IPS DF 4.7 (cell line): Measurements from ENCODE around the gene DNAH2.

Experiments used
- DNase-seq: peaks from one replicate; pipeline ENCODE4 v3.0.0-alpha.2; 2013; ENCODE audit warnings: low spot score; ENCODE audit errors: extremely low read depth

DNAH2 gene

DNA sequence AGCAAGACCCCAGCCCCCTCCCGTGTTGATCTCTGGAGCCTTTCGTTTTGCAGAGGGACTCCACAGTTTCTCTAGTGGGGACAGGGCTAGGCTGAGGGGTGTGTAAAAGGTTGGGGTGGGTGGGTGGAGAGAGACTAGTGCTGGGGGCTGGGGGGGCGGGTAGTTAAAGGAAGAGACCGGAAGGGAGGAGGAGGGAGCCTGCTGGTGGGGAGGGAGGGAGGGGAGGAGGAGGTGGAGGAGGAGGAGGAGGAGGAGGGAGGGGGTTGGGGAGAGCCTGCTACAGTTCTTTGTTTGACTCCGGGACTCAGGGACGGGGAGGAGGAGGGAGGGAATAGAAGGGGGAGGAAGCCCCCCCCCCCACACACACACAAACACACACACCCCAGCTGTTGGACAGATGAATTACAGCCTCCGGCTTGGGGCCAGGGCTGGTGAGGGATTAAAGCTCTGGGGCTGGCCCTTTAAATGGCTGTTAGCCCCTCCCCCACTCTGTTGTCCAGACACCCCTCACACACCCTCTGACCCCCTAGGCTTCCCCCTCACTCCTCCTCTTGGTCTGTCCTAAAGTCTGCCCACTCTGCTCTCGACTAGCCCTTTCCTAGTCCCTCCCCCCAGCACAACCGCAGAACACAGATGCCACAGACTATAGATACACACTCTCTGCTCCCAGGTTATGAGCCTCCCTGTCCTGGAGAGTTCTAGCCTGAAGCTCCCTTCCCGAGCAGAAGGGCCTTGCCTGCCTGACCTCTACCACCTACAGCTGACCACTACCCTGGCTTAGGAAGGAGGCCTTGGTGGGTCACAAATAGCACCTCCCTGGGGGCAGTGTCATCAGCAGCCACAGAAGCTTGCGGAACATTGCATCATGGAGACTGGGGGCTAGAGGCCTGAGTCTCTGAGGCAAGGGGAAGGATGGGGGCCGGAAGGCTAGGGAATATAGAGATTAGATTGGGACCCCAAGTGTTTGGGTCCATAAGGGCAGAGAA, 120.8 kb downstream of the DNAH2 start:
- DNase-seq = no peak

DNA sequence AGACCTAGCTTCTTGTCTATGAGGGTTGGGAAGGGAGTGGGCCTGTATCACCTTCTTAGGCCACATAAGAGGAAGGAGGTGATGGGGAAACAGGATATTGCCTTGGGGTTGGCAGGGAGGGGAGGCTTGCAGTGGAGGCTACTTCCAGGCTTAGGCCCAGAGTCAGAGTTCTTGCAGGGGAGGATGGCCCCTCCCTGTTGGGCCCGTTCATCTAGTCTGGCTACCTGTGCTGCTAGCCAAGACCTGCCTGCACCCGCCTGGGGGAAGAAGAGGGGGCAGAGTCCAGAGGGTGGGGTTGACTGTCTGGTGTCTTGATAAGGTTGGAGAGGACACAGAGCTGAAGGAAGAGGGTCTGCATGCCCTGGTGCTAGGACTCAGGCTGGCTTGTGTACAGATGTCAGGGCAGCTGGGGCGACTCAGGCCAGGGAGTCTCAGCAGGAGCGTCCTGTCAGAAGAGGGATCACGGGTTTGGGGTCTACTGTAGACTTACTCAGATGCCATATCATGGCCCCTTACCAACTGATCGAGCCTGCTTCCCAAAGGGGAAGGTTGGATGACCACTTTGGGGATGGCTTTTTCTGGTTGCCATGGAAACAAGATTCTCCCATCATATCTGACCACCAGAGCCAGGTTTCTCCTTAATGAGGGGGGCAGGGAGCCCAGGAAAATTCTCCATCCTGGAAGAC, 121.8 kb downstream of the DNAH2 start:
- DNase-seq = no peak

DNA sequence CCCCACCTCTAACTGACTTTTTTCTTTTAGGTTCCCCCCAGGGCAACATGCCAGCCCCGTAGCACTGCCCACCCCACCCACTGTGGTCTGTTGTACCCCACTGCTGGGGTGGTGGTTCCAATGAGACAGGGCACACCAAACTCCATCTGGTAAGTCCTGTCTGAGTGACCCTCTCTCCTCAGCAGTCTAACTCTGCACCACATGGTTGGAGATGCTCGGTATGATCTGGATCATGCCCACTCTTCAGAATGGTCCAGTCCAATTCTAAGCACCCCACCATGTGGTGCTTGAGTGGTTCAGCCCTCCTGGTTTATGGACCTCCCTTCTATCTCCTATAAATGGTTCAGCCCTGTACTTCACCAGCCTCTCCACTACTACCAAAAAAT, 122.3 kb downstream of the DNAH2 start:
- no peak for DNase-seq

DNA sequence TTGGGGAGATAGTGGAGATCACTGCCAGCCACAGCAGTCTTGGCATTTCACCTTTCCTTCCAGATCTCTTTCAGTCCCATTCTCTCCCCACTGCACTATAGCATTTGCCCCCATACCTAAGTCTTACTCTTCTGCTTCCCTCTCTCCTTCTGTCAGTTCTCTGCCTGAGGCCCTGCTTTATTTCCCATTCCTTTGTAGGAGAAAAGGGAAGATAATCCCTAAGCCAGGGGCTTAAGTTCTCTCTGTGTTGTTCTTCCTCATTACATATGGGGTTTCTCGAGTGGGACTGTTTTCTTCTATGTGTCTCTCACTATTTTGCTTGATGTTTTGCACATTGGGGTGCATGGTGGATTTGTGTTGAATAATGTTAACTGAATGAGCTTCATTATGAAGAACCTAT, 122.9 kb downstream of the DNAH2 start:
- DNase-seq = no peak

DNA sequence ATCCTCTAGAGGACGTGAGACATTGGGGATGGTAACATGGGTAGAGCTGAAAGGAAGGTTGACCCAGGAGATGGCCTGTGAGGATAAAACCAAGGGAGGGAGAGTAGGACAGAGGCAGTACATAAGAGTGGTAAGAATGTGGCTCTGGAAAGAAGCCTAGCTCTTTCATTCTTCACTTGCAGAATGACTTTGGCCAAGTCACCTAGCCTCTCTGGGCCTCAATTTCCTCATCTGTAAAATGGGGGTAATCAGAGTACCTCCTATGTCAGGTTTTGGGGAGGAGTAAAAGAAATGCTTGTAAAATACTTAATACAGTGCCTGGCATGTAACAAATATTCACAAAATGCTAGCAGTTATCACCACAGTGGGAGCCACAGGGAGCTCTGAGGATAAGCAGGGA, 123.3 kb downstream of the DNAH2 start:
- DNase-seq = no peak

DNA sequence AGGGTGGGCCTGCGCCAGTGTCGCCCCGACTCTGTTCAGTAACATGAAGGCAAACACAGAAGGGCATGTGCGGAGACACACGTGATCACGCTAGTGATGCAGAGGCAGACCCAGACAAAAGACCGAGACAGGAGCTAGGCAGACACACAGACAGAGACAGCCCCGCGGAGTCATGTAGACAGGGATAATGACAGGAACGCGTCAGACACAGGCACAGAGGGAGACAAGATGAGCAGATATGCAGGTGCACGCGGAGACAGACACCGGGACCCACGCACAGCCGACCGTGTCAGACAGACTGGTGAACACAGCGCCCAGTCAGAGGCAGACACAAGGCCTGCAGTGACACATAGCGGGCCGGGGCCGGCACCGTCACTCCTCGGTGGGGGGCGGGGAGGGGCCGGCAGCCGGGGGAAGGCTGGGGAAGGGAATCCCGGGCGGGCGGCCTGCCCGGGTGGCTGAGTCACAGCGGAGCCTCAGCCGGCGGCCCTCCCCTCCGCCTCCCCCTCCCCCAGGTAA, 123.9 kb downstream of the DNAH2 start:
- DNase-seq = no peak

DNA sequence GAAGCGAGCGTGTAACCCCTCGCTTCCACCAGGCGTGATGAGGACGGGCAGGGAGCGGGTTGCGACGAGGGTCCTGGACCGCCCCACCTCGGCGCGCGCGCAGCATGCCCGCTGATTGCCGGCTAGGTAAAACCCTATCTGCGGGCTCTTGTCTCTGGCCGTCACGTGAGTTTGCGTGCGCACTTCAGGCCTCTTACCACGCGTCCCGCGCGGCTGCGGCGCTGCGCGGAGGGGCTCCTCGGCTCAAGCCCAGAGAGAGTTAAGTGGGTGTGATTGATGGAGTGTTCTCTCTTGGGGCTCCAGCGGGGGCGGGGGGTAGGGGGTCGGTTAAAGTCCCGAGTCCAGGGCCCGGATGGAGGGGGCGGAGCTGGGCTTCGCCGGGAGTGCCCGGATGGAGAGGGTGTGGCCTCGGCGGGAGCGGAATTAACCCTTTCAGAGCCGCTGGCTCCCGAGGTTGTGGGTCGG, 124.4 kb downstream of the DNAH2 start:
- no peak for DNase-seq

DNA sequence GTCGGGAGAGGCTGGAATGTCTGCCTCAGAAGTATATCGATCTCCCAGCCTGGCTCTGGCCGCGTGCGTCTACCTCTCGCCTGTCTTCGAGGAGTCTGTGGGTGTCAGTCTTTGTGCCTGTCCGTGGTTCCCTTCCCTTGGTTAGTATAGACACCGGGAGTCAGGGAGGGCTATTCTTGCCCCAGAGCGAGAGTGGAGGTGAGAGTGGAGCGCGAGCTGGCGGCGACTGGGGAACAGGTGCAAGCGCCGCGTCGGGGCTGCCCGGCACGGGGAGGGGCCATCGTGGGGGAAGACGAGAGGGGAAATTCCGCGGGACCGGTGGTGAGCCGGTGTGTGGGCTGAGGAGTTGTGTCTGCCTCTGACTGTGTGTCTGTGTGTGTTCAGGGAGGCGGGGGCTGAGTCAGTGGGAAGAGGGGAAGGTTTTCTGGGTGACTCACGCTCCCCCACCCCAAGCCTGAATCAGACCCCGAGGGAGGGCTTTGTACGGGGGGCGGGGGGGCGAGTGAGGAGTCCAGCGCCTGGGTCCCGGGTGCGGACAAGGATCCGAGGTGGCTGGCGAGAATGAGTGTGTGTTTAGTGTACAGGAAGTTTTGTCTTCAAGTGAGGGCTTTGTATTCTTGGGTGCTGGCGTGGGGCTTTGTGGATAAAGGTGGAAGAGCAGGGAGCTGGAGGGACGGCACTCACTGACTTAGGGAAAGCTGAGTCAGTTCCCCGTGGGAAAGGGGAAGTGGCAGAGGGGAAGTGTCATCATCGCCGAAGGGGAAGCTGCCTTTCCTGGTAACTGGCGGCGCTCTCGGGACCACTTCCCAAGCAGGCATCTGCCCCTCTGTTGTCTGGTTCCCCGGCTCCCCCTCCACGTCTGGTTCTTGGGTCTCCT, 125.1 kb downstream of the DNAH2 start:
- DNase-seq = no peak

DNA sequence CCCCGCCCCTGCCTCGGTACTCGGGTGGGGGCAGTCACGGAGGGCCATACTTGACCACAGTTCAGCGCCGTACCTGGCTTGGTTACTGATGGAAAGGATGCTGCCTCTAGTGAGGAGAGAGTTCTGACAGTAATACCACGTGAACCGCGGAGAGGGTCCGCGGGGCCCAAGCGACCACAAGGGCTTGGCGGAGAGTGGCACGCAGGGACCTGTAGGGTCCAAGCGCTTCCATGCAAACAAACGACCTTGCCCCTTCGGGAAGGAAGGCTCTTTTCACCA, 125.7 kb downstream of the DNAH2 start:
- DNase-seq = no peak

DNA sequence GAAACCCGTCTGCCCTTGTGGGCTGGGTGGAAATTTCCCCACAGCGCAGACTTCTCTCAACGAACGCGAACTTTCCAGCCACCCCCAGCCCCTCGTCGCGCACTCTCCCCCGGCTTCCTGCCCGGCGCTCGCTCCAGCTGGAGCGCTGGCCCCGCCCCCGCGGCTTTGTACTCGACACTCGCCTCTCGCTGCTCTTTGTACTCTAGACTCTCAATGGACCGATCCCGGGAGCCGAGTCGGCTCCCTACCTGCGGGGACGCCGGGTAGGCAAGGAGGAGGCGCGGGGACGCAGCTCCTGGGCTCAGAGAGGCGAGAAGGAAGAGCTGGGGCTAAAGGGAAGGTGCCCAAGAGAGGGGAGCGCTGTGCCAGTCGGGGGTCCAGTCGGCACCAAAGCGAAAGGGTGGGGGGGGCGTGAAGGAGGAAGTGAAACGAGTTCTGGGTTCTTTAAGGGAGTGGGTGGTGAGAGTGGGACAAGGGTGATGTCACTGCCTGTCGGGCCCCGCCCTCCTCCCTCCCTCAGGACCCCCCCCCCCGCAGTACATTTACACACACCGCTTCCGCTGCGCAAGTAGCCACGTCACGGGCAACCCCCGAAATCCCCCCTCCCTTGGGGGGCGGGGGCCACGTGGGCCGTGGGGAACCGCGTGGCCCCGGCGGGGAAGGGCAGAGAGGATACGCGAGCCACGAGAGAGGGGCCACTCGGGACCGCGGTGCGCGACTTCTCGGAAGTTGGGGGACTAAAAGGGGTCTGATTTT, 126.2 kb downstream of the DNAH2 start:
- no peak for DNase-seq

DNA sequence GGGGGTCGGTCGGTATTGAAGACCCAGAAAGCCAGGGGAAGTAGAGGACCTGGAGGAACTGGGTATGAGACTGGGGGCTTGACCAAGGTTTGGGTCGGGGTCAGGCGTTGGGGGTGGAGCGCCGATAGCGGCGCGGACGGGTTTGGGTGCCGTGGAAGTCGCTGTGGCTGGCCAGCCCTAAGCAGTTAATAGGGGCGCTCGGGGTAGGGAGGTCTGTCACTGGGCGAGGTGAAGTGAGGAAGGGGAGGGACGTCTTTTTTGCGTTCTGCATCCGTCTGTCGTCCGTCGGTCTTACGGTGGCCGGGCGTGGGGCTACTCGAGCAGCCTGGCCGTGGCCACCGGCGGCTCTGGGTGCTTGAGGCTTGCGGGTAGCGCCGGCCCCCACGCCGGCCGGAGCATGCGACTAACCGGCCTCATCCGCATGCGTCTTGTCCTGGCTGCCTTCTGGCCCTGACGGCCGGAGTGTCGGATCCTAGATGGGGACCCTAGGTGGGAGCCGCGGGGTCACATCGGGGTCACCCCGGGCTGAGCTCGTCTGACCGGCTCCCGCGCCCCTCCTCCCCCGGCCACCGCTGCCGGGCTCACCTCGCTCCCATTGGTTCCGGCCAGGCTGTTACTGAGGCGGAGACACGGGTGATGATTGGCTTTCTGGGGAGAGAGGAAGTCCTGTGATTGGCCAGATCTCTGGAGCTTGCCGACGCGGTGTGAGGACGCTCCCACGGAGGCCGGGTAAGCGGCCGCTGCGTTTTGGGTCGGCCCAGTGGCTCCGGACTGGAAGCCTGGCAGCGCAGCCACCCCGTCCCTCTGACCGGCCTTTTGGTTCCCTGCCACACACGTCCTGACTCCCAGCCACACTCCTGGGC, 127.0 kb downstream of the DNAH2 start:
- DNase-seq = no peak

DNA sequence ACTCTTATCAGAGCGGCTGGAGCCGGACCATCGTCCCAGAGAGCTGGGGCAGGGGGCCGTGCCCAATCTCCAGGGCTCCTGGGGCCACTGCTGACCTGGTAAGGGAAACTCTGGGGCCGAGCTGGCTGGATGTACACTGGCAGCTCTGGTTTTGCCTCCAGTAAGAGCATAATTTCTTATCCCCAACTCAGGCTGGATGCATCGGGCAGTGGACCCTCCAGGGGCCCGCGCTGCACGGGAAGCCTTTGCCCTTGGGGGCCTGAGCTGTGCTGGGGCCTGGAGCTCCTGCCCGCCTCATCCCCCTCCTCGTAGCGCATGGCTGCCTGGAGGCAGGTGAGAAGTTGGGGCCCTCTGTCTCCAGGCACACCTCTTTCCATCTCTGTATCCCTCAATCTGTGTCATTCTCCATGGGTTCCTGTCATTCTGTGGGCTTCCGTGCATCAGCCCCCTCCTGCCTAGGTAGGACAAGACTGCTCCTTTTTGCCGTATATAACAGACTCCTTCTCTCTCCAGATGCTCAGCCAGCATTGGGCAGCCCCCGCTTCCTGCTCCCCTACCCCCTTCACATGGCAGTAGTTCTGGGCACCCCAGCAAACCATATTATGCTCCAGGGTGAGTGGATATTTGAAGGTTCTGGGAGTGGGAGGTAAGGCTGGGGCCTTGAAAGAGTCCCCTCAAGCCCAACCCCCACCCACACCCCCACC, 128.0 kb downstream of the DNAH2 start:
- no peak for DNase-seq

DNA sequence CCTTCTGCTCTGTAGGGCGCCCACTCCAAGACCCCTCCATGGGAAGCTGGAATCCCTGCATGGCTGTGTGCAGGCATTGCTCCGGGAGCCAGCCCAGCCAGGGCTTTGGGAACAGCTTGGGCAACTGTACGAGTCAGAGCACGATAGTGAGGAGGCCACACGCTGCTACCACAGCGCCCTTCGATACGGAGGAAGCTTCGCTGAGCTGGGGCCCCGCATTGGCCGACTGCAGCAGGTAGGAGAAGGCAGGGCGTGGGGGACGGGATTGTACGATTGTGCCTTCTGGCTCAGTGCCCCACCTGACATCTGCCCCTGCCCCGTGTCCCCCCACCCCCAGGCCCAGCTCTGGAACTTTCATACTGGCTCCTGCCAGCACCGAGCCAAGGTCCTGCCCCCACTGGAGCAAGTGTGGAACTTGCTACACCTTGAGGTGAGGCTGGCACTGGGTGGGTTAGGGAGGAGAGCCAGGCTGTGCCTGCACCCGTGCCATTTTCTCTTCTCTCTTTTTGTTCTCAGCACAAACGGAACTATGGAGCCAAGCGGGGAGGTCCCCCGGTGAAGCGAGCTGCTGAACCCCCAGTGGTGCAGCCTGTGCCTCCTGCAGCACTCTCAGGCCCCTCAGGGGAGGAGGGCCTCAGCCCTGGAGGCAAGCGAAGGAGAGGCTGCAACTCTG, 128.7 kb downstream of the DNAH2 start:
- DNase-seq = no peak

DNA sequence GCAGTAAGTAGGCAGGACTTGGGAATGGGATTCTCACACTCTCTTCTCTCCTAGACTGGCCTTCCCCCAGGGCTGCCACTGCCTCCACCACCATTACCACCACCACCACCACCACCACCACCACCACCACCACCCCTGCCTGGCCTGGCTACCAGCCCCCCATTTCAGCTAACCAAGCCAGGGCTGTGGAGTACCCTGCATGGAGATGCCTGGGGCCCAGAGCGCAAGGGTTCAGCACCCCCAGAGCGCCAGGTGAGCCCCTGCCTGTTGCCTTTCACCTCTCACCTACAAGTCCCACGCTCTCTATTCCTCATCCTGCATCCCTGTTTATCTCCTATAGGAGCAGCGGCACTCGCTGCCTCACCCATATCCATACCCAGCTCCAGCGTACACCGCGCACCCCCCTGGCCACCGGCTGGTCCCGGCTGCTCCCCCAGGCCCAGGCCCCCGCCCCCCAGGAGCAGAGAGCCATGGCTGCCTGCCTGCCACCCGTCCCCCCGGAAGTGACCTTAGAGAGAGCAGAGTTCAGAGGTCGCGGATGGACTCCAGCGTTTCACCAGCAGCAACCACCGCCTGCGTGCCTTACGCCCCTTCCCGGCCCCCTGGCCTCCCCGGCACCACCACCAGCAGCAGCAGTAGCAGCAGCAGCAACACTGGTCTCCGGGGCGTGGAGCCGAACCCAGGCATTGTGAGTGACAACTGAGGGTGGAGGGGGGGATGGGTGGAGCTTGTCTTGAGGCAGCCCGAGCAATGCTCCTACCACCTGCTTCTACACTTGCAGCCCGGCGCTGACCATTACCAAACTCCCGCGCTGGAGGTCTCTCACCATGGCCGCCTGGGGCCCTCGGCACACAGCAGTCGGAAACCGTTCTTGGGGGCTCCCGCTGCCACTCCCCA, 129.5 kb downstream of the DNAH2 start:
- no peak for DNase-seq

DNA sequence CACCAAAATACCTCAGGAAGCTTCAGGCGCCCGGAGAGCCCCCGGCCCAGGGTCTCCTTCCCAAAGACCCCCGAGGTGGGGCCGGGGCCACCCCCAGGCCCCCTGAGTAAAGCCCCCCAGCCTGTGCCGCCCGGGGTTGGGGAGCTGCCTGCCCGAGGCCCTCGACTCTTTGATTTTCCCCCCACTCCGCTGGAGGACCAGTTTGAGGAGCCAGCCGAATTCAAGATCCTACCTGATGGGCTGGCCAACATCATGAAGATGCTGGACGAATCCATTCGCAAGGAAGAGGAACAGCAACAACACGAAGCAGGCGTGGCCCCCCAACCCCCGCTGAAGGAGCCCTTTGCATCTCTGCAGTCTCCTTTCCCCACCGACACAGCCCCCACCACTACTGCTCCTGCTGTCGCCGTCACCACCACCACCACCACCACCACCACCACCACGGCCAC, 130.6 kb downstream of the DNAH2 start:
- DNase-seq = no peak

DNA sequence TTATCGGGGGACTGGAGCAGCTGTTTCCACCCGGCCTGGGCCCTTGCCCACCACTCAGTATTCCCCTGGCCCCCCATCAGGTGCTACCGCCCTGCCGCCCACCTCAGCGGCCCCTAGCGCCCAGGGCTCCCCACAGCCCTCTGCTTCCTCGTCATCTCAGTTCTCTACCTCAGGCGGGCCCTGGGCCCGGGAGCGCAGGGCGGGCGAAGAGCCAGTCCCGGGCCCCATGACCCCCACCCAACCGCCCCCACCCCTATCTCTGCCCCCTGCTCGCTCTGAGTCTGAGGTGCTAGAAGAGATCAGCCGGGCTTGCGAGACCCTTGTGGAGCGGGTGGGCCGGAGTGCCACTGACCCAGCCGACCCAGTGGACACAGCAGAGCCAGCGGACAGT, 131.2 kb downstream of the DNAH2 start:
- no peak for DNase-seq

DNA sequence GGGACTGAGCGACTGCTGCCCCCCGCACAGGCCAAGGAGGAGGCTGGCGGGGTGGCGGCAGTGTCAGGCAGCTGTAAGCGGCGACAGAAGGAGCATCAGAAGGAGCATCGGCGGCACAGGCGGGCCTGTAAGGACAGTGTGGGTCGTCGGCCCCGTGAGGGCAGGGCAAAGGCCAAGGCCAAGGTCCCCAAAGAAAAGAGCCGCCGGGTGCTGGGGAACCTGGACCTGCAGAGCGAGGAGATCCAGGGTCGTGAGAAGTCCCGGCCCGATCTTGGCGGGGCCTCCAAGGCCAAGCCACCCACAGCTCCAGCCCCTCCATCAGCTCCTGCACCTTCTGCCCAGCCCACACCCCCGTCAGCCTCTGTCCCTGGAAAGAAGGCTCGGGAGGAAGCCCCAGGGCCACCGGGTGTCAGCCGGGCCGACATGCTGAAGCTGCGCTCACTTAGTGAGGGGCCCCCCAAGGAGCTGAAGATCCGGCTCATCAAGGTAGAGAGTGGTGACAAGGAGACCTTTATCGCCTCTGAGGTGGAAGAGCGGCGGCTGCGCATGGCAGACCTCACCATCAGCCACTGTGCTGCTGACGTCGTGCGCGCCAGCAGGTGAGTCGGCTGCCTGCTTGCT, 131.7 kb downstream of the DNAH2 start:
- no peak for DNase-seq
